Esophagus squamous epithelium (tissue), 4 donors: ENCODE measurements around the gene NFATC3.

ENCODE experiments used
- POLR2A ChIP-seq, 4 donors: fragments of 450-650 bp; IDR thresholded peaks; one replicate each; pipeline ENCODE4 v1.6.1; 2017; ENCODE audit warnings: antibody characterized with exemption in 4 of 4, mild to moderate bottlenecking in 4 of 4, moderate library complexity in 3 of 4
- TF ChIP-seq, protein P1 (sequence below), 6 experiments: fragments of 450-650 bp in 4 of 6; fragments of 200-600 bp in 2 of 6; sonication (generic) in 2 of 6; IDR thresholded peaks; one replicate each; pipeline ENCODE4 v1.5.1; 2016 to 2019; ENCODE audit warnings: antibody characterized with exemption in 6 of 6, mild to moderate bottlenecking in 4 of 6, moderate library complexity in 4 of 6

DNA sequence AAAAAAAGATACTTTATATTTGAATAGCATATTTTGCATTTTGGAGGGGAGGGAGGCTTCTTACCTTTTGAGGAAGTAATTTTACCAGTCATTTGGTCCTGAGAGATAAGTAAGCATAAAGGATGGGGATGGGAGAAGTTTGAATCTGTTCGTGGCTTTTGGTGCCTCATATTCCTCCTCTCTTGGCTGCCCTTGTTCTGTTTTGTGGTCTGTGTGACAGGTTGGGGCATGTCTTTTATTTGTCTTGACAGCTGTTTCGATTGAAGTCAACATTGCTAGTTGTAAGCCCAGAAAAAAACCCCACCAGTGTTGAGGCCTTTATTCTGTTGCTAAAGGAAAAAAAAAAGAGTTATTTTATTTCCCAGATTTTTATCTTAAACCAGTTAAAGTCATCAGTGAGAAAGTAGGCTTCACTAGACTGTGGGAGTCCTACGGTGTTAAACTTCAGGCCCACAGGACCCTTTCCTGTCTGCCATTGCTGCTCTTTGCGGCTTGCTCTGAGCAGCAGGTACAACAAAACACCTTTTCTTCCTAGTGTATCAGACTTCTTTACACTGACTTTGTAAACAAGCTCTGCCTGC lies 190.5 kb downstream of the NFATC3 start:
- TF ChIP-seq POLR2A (IDR thresholded peaks at IDR 0.05): no peak
- TF ChIP-seq, protein P1, sequence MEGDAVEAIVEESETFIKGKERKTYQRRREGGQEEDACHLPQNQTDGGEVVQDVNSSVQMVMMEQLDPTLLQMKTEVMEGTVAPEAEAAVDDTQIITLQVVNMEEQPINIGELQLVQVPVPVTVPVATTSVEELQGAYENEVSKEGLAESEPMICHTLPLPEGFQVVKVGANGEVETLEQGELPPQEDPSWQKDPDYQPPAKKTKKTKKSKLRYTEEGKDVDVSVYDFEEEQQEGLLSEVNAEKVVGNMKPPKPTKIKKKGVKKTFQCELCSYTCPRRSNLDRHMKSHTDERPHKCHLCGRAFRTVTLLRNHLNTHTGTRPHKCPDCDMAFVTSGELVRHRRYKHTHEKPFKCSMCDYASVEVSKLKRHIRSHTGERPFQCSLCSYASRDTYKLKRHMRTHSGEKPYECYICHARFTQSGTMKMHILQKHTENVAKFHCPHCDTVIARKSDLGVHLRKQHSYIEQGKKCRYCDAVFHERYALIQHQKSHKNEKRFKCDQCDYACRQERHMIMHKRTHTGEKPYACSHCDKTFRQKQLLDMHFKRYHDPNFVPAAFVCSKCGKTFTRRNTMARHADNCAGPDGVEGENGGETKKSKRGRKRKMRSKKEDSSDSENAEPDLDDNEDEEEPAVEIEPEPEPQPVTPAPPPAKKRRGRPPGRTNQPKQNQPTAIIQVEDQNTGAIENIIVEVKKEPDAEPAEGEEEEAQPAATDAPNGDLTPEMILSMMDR (IDR thresholded peaks at IDR 0.05): no peak
